HG02981 (cell line): Measurements from ENCODE around the gene SH2D1B.

Source experiments
- ATAC-seq: cut with Tn5 transposase; IDR thresholded peaks from one replicate; pipeline ENCODE4 v1.9.1; 2021; ENCODE audit warnings: mild to moderate bottlenecking, moderate library complexity; ENCODE audit not compliant: unreplicated experiment

The SH2D1B gene

GRCh38 chr1:162383516-162383915 lies 28.4 kb downstream of the SH2D1B start:
- ATAC-seq, result no peak

- no peak for ATAC-seq
Observed at GRCh38 chr1:162383091-162383490, 28.8 kb downstream of the SH2D1B start.

- ATAC-seq, result no peak
Observed at GRCh38 chr1:162381941-162382750, 29.8 kb downstream of the SH2D1B start.

GRCh38 chr1:162381383-162381782 lies 30.6 kb downstream of the SH2D1B start, which contains the start of gene C1orf226:
Gene C1orf226 (plus strand): TSS chr1:162381728. CDS start chr1:162381902, 174 bp downstream.
- no peak for ATAC-seq

- ATAC-seq, result no peak
Observed at GRCh38 chr1:162380061-162380846, 31.7 kb downstream of the SH2D1B start.

- ATAC-seq, result no peak
Observed at GRCh38 chr1:162376691-162377090, 35.2 kb downstream of the SH2D1B start, which contains the start of gene SPATA46. Gene SPATA46 (minus strand): TSS chr1:162376854. CDS start chr1:162376790, 64 bp downstream.

- ATAC-seq, result no peak
Observed at GRCh38 chr1:162375463-162375862, 36.5 kb downstream of the SH2D1B start.

GRCh38 chr1:162374406-162374805 lies 37.5 kb downstream of the SH2D1B start:
- ATAC-seq, result no peak

GRCh38 chr1:162373541-162374260 lies 38.2 kb downstream of the SH2D1B start:
- no peak for ATAC-seq

GRCh38 chr1:162373072-162373427 lies 38.9 kb downstream of the SH2D1B start:
- ATAC-seq, result no peak

- no peak for ATAC-seq
Observed at GRCh38 chr1:162372159-162373071, 39.5 kb downstream of the SH2D1B start.

- ATAC-seq, result no peak
Observed at GRCh38 chr1:162371611-162372010, 40.3 kb downstream of the SH2D1B start.

GRCh38 chr1:162370721-162371120 lies 41.2 kb downstream of the SH2D1B start:
- ATAC-seq, result no peak

- ATAC-seq, result no peak
Observed at GRCh38 chr1:162370161-162370560, 41.8 kb downstream of the SH2D1B start.

- no peak for ATAC-seq
Observed at GRCh38 chr1:162369571-162369970, 42.4 kb downstream of the SH2D1B start.

- no peak for ATAC-seq
Observed at GRCh38 chr1:162368451-162368850, 43.5 kb downstream of the SH2D1B start.

GRCh38 chr1:162367772-162368171 lies 44.2 kb downstream of the SH2D1B start:
- no peak for ATAC-seq

GRCh38 chr1:162367073-162367472 lies 44.9 kb downstream of the SH2D1B start:
- ATAC-seq, result no peak

GRCh38 chr1:162366671-162367070 lies 45.3 kb downstream of the SH2D1B start:
- no peak for ATAC-seq

GRCh38 chr1:162366149-162366548 lies 45.8 kb downstream of the SH2D1B start:
- ATAC-seq, result no peak
